HG02885 (cell line): Measurements from ENCODE around the gene ASS1.

ENCODE experiments used
- ATAC-seq: cut with Tn5 transposase; IDR thresholded peaks from one replicate; pipeline ENCODE4 v1.9.1; 2021; ENCODE audit warnings: mild to moderate bottlenecking; ENCODE audit not compliant: unreplicated experiment, poor library complexity

The ASS1 gene

DNA sequence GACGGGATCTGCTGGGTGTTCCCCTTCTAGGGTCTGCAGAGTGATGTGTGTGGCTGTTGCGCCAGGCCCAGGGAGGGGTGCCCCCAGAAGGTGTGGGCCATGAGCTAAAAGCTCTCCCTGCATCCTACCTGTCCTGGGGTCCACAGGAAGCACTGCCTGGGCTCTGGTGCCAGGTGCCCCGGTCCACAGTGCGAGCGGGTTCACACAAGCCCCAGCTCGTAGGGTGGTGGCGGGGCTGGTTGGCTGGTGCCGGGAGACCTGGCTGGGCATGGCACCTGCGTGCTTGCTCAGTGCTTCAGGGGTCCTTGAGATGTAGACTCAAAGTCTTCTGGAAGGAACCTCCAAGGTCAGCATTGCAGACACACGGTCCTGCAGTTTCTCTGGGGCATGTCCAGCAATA is 25.5 kb downstream of the ASS1 start:
- no peak for ATAC-seq

DNA sequence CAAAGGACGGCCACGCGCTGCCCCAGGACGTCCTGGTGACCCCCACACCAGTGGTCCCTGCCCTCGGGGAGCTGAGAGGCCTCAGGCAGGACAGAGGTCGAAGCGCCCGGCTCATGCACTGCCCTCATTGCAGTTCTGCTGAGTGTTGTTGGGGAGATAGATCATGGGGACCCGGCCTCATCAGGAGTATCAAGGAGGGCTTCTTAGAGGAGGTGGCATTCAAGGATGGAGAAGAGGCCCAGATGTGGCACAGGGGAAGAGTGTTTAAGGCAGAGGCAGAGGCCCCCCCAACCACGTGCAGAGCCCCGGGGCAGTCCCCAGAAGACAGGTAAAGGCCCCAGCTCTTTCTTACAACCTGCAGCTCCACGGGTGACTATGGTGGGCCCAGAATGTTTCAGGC is 26.2 kb downstream of the ASS1 start:
- no peak for ATAC-seq

DNA sequence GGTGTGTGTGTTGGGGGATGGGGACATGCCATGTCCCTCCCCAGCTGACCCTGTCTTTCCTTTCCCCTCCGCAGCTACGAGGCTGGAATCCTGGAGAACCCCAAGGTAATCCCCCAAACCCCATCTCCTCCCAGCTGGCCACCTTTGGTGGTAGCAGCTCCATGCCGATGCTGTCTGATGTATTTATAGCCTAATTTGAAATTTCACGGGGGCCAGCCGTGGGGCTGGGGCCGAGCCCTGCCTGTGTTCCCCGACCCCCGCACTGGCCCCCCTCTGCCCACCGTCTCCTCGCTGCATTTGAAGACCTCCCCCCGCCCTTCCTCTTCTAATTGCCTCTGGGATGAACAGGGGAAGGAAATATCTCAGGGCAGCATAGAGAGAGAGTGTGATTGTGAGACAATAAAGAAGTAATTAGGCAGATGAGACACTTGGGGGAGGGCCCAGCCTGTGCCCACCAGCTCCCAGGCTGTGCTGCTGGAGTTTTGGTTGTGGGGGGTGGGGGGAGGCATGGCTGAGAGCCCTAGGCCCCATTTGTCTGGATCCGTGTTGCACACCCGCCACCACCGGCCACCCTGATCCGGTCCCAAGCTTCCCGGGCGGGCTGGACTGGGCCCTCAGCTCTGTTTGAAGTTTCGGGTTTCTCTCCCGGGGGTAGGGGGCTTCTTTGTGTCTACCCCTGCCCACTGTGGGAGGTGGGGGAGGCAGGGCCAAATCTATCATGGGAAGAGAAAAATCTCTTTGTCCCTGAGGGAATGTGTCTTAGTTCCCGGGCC is 26.8 kb downstream of the ASS1 start:
- no peak for ATAC-seq

DNA sequence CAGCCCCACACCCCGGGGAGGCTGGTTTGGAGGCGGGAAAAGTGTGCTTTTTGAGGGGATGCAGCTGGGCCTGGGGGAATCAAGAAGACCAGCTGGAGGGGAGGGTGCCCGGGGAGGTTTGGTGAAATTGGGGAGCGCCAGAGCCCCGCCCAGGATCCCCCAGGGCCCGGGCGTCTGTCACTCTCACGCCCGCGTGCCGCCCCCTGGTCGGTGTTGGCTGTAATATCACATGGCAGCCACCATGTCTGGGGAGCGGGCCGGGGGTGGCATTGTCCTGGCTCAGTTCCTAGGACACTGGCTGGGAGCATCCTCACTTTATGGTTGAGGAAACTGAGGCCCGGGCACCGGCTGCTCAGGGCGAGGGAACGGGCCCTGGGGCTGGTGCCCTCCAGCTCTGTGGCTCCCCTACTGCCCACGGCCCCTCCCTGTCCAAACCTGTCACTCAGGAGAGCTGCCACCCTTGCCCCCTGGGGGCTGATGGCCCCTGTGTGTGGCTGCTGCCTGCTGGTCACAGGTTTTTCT is 27.5 kb downstream of the ASS1 start:
- ATAC-seq: no peak

DNA sequence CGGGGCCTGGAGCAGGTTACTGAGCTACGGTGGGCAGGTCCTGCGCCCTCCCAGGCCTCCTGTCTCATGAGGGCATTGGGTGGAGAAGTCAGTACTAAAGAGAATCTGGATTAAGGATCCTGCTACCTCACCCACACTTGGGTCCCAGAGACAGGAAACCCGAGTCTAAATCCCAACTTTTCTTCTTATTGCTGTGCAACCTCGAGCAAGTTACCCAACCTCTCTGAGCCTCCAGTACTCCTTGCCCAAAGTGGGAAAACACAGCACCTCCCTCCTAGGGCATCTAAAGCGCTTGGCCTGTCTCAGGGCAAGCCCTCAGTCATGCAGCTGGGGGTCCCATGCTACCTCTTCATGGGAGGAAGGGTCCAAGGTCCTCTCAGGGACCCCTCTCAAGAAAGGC is 28.2 kb downstream of the ASS1 start:
- ATAC-seq: no peak

DNA sequence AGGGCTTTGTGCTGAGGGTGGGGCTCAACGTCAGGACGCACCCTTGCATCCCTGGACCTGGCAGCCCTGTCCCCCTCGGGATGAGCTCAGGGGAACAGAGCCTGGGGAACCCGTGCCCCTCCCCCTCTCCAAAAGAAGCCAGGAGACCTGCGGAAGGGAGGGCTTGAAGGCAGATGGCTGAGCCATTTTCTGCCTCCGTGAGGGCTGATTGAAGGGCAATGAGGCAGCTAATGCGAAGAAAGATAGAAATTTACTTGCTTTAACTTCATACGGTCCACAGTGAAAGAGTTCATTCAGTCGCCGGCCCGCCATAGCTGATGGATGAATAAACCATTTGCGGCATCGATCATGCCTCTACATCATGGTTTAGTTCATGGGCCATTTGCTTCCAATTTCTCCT is 28.8 kb downstream of the ASS1 start:
- no peak for ATAC-seq

DNA sequence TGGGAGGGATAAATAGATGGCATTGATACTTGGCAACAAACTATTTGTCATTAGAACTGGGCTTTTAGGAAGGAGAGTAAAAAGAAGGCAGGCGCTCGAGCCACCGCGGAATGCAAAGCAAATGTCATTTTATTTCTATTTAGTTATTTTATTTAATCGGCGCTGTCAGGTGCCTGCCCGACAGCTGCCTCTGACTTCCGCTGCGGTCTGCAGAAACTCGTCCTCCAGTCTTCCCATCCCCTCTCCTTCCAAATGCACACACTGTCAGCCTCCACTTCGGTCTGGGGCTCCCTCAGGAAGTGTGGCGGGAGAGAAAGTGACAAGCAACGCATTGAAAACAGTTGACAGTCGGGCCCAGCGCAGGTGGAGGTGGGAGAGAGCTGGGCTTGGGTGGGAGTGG is 29.3 kb downstream of the ASS1 start:
- ATAC-seq: no peak

DNA sequence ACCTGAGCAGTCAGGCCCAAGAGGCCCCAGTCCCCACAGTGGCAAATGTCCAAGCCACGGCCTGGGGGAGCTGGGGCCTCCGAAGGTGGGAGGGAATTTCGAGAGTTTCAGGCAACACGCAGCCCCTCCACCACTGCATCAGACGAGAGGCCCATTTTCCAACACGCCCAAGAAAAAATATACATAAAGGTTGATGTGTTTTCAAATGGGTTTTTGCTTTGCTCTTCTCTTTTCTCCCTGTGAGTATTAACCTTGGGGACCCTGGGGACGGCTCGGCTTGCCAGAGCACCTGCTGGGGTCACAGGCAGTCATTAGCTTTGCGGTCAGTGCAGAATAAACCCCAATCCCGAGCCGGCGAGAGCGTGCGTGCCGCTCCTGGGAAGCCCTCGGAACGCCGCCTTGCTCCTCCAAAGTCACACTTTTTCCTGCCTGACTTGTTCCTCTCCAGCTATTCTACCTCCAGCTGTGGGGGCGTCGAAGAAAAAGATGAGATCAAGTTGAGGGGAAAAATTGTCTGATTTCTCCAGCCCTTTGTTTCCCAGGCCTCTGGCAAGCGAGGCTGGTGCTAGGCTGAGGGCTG is 31.5 kb downstream of the ASS1 start:
- no peak for ATAC-seq

DNA sequence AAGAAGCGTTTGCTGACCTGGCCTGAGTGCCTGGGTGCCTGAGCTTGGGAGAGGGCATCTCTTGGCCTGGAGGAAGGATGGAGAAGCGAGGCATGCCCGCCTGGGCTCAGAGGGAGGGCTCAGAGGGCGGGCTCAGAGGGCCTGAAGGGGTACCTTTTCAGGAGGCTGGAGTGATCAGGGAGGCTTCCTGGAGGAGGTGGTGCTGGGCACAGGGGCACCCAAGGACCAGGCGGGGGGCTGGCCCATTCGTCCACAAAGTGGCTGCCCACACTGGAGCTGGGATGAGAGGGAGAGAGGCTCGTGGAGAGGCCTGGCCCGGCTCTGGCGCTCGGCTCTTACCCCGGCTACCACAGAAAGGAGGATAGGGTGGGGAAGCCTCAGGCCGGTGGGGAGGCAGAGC is 32.8 kb downstream of the ASS1 start:
- ATAC-seq: no peak

DNA sequence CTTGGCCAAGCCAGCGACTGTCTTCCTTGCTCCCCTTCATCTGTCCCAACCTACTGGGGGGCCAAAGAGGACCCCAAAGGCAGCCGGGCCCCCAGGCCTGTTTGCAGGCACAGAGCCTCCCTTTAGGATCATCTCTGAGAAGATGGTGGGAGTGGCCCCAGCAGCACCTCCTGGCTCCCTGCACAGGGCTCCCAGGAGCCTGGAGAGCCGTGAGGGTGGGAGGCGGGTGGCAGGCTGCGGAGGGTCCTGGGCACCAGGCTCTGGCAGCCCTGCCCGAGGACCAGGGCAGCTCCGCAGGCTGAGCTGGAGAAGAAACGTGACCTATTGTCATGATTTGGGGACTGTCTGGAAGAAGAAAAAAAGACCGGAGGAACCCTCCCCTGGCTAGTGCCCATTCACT is 33.4 kb downstream of the ASS1 start:
- no peak for ATAC-seq

DNA sequence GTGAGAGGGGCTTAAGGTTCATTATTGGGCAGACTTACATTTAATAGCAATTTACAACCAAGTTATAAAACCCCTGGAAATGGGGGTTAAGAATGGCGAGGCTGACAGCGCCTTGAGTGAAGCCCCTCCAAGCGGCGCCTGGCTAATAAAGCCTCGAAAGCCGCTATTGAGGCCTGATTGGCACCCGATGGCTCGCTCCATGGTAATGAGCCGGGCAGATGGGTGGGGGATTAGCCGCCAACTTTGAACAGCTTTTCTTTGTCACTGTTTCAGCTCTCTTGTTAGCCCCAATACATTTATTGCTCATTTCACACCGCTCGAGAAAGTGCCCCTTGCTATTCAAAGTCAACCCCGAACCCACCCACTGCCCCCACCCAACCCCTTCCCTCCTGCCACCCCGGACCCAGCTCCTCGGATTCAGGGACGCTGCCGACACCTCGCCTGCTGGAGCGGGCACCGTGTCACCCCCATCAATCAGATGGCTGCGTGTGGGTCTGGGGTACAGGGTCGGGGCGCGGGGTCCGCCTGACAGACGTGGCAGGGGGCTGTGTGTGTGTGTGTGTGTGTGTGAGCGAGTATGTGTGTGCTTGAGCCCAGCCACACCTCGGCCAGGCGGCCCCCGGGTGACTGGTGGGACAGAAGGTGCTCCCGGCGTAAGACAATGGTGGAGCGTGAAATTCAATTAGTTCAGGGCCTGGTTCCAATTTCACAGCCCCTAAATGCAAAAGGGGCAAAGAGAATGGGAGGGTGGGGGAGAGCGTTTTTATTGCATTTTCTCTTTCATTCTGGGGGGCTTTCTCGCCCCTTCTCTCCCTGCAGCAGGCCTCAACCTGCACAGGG is 34.2 kb downstream of the ASS1 start:
- no peak for ATAC-seq

DNA sequence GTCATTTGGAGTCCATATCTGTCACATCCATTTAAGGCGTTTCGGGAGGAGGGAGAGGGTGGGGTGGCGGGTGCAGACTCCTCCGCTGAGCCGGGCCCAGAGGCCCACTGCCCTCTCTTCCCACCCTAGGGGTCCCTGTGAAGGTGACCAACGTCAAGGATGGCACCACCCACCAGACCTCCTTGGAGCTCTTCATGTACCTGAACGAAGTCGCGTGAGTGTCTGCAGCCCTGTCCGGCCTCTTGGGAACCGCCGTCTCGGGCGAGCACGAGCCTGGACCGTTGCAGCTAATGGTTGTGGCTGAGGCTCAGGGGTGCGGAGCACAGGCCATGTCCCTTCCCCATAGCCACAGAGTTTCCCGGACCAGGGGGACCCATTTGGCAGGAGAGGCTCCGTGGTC is 34.8 kb downstream of the ASS1 start:
- ATAC-seq: no peak

DNA sequence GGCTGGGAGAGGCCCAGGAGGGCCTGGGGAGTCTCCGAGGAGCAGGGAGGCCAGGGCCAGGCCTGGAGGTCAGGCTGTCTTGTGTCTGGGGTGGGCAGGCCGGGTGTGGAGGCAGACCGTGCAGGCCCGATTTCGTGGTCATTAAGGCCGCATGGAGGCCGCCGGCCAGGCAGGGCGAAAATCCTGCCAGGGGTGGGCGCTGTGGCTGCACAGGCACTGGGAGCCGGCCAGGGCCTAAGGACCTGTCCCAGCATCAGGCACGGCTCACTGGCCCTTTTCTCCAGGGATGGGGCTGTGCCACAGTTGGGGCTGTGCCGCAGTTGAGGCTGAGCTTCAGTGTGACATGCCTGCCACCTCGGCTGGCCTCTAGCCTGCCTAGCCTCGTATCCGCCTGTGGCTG is 35.9 kb downstream of the ASS1 start:
- ATAC-seq: no peak

DNA sequence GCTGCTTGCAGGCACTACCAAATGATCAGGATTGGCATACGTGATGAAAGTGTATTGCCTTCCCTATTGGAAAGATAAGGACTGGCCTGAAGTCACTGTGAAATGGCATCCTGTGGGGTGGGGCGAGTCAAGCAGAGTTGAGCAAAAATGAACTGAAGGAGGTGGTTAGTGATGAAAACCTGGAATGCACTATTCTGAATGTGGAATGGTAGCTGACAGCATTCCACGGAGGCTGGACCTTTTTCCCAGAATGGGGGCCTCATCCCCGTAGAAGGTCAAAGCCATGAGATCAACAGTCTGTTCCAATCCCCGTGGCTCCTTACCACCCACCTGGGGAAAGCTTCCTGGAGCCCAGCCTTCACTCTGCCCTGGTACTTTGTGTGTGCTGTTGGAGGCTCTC is 37.7 kb downstream of the ASS1 start:
- ATAC-seq: no peak

DNA sequence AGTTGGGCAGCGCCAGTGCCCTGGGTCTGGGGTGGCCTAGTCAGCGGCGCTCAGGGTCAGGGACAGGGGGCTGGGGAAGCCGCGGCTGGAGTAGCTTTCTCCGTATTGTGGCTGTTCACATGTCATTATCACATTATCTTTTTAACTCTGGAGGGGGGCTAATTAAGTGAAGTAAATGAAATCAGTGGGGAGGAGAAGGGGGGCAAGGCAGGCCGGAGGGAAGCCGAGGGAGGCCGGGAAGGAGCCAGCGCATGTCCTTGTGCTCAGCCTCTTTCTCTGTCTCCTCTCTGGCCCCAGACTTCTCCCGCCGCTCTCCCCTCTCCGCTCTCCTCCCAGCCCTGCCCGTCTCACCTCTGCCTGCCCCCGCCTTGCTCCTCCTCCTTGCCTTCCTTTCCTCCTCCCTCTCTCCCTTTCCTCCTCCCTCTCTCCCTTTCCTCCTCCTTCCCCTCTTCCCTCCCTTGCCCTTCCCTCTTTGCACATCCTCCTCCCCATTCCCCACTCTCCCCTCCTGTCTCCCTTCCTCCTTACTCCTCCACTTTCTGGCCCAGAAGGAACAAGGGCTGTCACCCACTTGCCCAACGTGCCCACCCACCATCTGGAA is 38.7 kb downstream of the ASS1 start:
- ATAC-seq: no peak

DNA sequence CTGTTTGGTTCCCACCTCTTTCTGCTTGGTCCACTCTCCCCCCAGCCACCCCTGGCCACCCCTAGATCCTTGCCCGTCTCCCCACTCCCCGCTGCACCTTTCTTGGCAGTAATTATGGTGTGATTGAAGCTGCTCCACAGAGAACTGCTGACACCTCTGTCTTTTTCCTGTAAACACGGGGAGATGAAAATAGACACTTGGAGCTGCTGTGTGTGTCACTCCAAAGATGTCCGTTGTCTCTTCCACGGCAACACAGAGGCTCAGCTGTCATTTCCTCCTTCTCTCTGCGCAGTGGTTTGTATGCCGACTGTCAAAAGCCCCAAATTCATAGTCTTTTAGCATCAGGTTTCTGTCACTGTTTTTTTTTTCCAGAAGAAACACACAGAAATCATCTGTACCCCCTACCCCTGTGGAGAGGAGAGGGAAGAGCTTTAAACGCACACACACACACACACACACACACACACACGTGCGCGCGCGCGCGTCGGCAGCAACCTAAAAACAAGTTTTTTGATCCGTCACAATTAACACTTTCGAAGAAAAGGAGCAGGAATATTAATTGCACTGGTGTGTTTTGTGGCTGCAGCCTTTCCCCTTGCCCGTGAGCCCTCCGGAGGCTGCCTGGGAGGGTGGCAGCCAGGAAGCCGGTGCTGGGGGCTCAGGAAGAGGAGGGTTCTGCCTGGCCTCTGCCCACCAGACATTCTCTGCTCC is 39.8 kb downstream of the ASS1 start:
- ATAC-seq: no peak

DNA sequence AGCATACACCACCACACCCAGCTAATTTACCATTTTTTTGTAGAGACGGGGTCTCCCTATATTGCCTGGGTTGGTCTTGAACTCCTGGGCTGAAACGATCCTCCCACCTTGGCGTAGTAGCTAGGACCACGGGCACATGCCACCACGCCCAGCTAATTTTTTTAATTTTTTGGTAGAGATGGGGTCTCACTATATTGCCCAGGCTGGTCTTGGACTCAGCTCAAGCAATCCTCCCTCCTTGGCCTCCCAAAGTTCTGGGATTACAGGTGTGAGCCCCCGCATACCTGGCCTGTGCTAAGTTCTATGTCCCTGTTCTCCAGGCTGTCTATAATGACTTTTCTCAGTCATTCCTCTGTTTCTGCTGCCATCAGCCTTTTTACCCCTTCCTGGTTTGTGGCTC is 41.3 kb downstream of the ASS1 start:
- ATAC-seq: no peak

DNA sequence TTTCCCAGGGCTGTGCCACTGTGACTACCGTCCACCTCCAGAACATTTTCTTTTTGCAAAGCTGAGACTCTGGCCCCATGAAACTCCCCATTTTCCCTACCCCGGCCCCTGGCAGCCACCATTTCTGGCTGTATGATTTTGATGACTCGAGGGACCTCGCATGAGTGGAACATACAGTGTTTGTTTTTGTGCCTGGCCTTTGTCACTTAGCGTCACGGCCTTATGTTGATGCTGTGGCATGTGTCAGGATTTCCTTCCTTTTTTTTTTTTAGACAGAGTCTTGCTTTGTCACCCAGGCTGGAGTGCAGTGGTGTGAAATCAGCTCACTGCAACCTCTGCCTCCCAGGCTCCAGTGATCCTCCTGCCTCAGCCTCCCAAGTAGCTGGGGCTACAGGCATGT is 42.7 kb downstream of the ASS1 start:
- ATAC-seq: no peak

DNA sequence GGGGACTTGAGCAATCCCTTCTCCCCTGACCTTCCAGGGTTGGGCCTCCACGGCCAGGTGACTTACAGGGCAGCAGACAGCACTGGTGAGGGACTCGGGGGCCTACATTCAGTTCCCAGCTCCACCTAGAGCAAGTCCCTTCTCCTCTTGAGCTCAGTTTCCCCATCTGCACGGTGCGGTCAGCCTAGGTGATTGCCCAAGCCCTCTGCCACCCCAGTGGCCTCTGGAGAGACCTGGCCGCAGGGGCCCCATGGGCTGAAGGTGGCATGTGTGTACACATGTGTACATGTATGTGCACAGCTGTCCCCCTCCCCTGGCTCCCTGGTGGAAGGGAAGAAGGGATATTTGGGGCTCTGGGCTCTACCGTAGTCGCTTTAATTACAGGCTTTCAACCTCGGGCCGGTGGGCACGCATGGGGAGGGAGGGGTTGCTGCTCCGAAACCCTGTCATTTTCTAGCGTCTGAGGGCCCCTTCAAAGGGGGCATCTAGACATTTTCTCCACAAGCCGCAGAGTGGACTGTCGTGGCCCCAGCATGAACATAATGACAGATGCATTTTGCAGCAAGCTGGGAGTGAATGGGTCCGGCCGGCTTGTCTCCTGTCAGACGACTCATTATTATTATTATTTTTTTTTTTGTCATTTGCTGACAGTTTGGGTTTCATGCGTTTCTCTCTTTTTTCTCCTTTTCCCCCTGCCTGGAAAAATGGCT is 44.0 kb downstream of the ASS1 start:
- no peak for ATAC-seq

DNA sequence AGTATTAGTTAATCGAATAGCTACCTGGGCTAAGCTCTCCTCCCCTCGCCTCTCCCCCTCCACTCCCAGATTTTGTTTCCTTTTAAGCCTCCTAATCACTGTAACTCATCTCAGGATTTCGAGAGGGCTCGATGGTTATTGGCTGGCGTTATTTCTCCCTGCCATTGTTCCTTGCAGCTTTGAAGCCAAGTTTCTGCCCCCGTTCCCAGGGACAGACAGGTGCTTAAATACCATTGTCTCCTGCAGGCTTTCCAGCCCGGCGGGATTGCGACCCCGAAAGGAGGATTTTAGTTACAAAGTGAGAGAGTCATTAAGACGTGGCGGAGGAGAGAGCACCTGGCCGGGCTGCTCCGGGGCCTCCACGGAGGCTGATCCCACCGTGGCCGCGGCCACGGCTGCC is 46.2 kb downstream of the ASS1 start:
- ATAC-seq: no peak
